NCI-H1436 treated with DMSO at 0.1 percent for 48 hours (cell line): ENCODE measurements around the gene CCDC78.
"Not testable (repeated sequence)": the region's sequence is repeated elsewhere in the genome, so short reads cannot be mapped to it uniquely, and the experiment has no call there.

Experiments used
- DNase-seq: peaks from one replicate; lab custom pipeline; 2025; lab: John Stamatoyannopoulos, UW

The CCDC78 gene

GRCh38 chr16:723695-724094 is 2.5 kb downstream of the CCDC78 start:
- no peak for DNase-seq

- no peak for DNase-seq
These were observed 3.2 kb downstream of the CCDC78 start for GRCh38 chr16:722835-723633.

GRCh38 chr16:721765-722540 is 4.3 kb downstream of the CCDC78 start:
- no peak for DNase-seq

- DNase-seq: no peak
These were observed 5.1 kb downstream of the CCDC78 start, which contains the start of gene ANTKMT for GRCh38 chr16:720990-721764. Gene ANTKMT, plus strand, starts transcription at chr16:721146. Its CDS starts 129 bp downstream, at chr16:721275.

GRCh38 chr16:720447-720989 is 5.7 kb downstream of the CCDC78 start:
- DNase-seq: no peak

GRCh38 chr16:719815-720446 is 6.3 kb downstream of the CCDC78 start:
- no peak for DNase-seq

GRCh38 chr16:718922-719321 is 7.3 kb downstream of the CCDC78 start:
- DNase-seq: no peak

- no peak for DNase-seq
These were observed 7.9 kb downstream of the CCDC78 start for GRCh38 chr16:718389-718788.

GRCh38 chr16:717450-718245 is 8.6 kb downstream of the CCDC78 start:
- DNase-seq: no peak

- no peak for DNase-seq
These were observed 9.4 kb downstream of the CCDC78 start for GRCh38 chr16:716768-717325.

- no peak for DNase-seq
These were observed 10.1 kb downstream of the CCDC78 start for GRCh38 chr16:716200-716568.

GRCh38 chr16:715477-716199 is 10.6 kb downstream of the CCDC78 start:
- DNase-seq: no peak

- DNase-seq: no peak
These were observed 11.4 kb downstream of the CCDC78 start, which contains the start of gene METRN for GRCh38 chr16:714558-715476. Gene METRN, plus strand, starts transcription at chr16:715118. Its CDS starts 172 bp downstream, at chr16:715290.

- no peak for DNase-seq
These were observed 12.2 kb downstream of the CCDC78 start for GRCh38 chr16:714079-714478.

- not testable (repeated sequence) for DNase-seq
These were observed 13.4 kb downstream of the CCDC78 start for GRCh38 chr16:712740-713250.

GRCh38 chr16:711548-712320 is 14.5 kb downstream of the CCDC78 start:
- no peak for DNase-seq

GRCh38 chr16:711084-711483 is 15.2 kb downstream of the CCDC78 start:
- DNase-seq: no peak
